Tibial artery (tissue), 4 donors: Measurements from ENCODE around the gene SLC24A3.

Experiments
- DNase-seq, 2 donors: peaks; one replicate each; pipeline ENCODE4 v3.0.0-alpha.2; 2019
- H3K27ac ChIP-seq, 2 donors: fragments of 200-600 bp; sonication (generic) in 1 of 2; 1 replicate in 1 of 2; 2 replicates in 1 of 2; pipeline ENCODE4 v1.5.1; 2018 to 2019; ENCODE audit warnings: mild to moderate bottlenecking in 1 of 2
- H3K27me3 ChIP-seq, 2 donors: fragments of 200-600 bp; sonication (generic) in 1 of 2; one replicate each; pipeline versions ENCODE4 v1.5.1 to v1.6.0; 2016 to 2019
- H3K36me3 ChIP-seq, 3 donors: fragments of 200-600 bp; sonication (generic) in 2 of 3; one replicate each; pipeline ENCODE4 v1.5.1; 2016 to 2019; ENCODE audit warnings: mild to moderate bottlenecking in 2 of 3
- H3K4me1 ChIP-seq, 4 donors: fragments of 200-600 bp; sonication (generic) in 2 of 4; 1 replicate in 3 of 4; 2 replicates in 1 of 4; pipeline ENCODE4 v1.5.1; 2016 to 2019
- H3K4me3 ChIP-seq, 2 donors: fragments of 200-600 bp; sonication (generic) in 1 of 2; 1 replicate in 1 of 2; 2 replicates in 1 of 2; pipeline ENCODE4 v1.5.1; 2018 to 2019; ENCODE audit warnings: mild to moderate bottlenecking in 2 of 2
- H3K9me3 ChIP-seq, 3 donors: fragments of 200-600 bp; sonication (generic) in 1 of 3; one replicate each; pipeline ENCODE4 v1.5.1; 2016 to 2019
- intact Hi-C: fragments of 100-400 bp; cut with DNase I; formaldehyde crosslinking; loops from one replicate; pipeline ENCODE4 v1.15.0; 2023; ENCODE audit warnings: low total_unique reads
- TF ChIP-seq, protein P1 (sequence below), 2 experiments: fragments of 200-600 bp in 1 of 2; fragments of 450-650 bp in 1 of 2; IDR thresholded peaks; one replicate each; pipeline ENCODE4 v1.5.1; 2017 to 2019; ENCODE audit warnings: antibody characterized with exemption in 2 of 2, mild to moderate bottlenecking in 1 of 2, moderate library complexity in 1 of 2

Gene SLC24A3

DNA sequence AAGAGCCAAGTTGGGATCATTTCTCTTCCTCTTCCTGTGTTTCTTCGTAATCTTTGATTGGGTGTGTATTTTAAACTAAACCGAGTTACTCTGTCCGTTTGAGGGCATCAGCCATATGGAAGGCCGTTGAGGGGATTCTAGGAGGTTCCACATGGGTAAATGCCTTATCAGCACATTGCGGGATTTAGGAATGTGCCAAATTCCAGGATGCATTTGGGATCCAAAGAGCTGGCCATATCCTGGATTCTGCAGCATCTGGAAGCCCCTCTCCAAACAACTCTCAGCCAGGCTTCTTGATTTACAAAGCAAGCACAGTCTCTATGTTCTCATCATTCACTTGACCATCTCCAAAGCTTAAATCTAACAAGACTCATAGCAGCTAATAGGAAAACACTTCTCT is 478.0 kb downstream of the SLC24A3 start:
- intact Hi-C loops, result loop anchor here (5.0 to 10.0 kb wide), 3 partner anchors 67 to 304 kb away; partner anchors contain the start of gene RIN2
- no peak for DNase-seq
- no peak overlapping the region for H3K27ac ChIP-seq

DNA sequence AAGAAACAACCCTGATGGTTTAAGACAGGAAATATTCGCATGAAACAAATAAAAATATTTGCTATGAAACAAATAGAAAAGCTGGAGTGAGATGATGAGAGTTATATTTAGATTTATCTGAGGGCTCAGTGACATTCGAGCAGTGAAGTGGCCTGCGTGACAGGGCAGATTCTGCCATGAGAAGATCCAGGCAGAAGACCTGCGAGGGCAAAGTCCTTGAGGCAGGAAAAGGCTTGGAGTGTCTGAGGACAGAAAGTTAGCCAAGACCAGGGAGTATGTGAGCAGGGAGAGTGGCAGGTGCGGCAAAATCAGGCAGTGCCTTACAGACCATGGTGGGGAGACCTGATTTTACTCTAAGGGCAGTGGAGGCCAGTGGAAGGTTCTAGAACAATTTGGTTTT is 478.7 kb downstream of the SLC24A3 start:
- no peak for DNase-seq
- H3K4me1 ChIP-seq, result peaks cover 0 to 15% (median 2%) of the 10 kb centered on the region in 4 donors
- H3K9me3 ChIP-seq, result no peaks in the 10 kb centered on the region
- H3K27me3 ChIP-seq, result no peaks in the 10 kb centered on the region
- intact Hi-C loops, result loop anchor here (5.0 to 10.0 kb wide), 3 partner anchors 66 to 304 kb away; partner anchors contain the start of gene RIN2
- no peak overlapping the region for H3K4me3 ChIP-seq
- TF ChIP-seq, protein P1, sequence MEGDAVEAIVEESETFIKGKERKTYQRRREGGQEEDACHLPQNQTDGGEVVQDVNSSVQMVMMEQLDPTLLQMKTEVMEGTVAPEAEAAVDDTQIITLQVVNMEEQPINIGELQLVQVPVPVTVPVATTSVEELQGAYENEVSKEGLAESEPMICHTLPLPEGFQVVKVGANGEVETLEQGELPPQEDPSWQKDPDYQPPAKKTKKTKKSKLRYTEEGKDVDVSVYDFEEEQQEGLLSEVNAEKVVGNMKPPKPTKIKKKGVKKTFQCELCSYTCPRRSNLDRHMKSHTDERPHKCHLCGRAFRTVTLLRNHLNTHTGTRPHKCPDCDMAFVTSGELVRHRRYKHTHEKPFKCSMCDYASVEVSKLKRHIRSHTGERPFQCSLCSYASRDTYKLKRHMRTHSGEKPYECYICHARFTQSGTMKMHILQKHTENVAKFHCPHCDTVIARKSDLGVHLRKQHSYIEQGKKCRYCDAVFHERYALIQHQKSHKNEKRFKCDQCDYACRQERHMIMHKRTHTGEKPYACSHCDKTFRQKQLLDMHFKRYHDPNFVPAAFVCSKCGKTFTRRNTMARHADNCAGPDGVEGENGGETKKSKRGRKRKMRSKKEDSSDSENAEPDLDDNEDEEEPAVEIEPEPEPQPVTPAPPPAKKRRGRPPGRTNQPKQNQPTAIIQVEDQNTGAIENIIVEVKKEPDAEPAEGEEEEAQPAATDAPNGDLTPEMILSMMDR (IDR thresholded peaks at IDR 0.05), result no peak
- no peak overlapping the region for H3K27ac ChIP-seq
- peaks cover 0 to 9% (median 0%) of the 10 kb centered on the region in 3 donors for H3K36me3 ChIP-seq

More for the DNA sequence above, 478.0 kb downstream of the SLC24A3 start:
- H3K4me1 ChIP-seq, result peaks cover 0 to 15% (median 2%) of the 10 kb centered on the region in 4 donors
- peaks cover 0 to 15% (median 0%) of the 10 kb centered on the region in 3 donors for H3K36me3 ChIP-seq
- TF ChIP-seq, protein P1 (IDR thresholded peaks at IDR 0.05), result no peak
- H3K9me3 ChIP-seq, result no peaks in the 10 kb centered on the region
- H3K4me3 ChIP-seq, result no peak overlapping the region
- H3K27me3 ChIP-seq, result no peaks in the 10 kb centered on the region

DNA sequence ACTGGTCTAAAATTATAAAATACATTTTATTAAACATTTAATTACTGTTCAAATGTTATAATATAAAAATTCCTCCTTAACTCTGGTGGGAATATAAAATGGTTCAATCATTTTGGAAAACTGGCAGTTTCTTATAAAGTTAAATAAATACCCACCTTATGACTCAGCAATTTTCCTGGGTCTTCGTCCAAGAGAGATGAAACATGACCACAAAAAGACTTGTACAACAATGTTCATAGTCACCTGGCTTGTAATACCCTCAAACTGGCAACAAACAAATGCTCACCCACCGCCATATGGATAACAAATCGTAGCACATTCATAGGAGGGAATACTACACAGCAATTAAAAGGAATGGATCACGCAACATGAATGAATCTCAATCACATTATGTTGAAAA is 479.7 kb downstream of the SLC24A3 start:
- H3K27ac ChIP-seq, result no peak overlapping the region
- H3K36me3 ChIP-seq, result peaks cover 0 to 5% (median 0%) of the 10 kb centered on the region in 3 donors
- intact Hi-C loops, result loop anchor here (5.0 to 10.0 kb wide), 3 partner anchors 65 to 303 kb away; partner anchors contain the start of gene RIN2
- DNase-seq, result no peak
- TF ChIP-seq, protein P1 (IDR thresholded peaks at IDR 0.05), result no peak
- H3K4me3 ChIP-seq, result no peak overlapping the region
- no peaks in the 10 kb centered on the region for H3K27me3 ChIP-seq
- H3K9me3 ChIP-seq, result no peaks in the 10 kb centered on the region
- peaks cover 0 to 15% (median 2%) of the 10 kb centered on the region in 4 donors for H3K4me1 ChIP-seq

DNA sequence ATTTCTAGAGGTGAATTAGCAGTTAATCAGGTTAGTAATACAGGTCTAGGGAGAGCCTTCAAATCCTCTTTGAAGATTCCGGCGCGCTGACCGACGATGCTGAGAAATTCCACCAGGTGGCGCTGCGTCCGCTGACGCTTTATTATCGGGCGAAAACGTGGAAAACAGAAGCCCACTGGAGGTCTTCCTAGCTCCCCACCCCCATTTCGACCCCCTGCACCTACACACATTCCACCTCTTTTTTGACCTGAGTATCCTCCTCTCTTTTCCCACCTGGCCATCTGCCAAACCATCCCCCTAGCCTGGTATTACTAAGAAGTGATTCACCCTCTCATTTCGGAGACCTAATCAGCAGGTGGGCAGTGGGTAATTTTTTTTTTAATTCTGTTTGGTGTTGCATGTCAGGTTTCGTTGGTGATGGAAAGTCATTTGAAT is 480.3 kb downstream of the SLC24A3 start:
- peaks cover 0 to 5% (median under 1%) of the 10 kb centered on the region in 3 donors for H3K36me3 ChIP-seq
- peak in 1 of 2 donors; percentile 32 for DNase-seq
- intact Hi-C loops, result loop anchor here (5.0 to 10.0 kb wide), 3 partner anchors 65 to 302 kb away; partner anchors contain the start of gene RIN2
- H3K9me3 ChIP-seq, result no peaks in the 10 kb centered on the region
- no peak overlapping the region for H3K27ac ChIP-seq
- H3K27me3 ChIP-seq, result no peaks in the 10 kb centered on the region
- H3K4me1 ChIP-seq, result peaks cover 0 to 15% (median 2%) of the 10 kb centered on the region in 4 donors
- TF ChIP-seq, protein P1 (IDR thresholded peaks at IDR 0.05), result peak; percentile 86 to 93
- H3K4me3 ChIP-seq, result no peak overlapping the region

DNA sequence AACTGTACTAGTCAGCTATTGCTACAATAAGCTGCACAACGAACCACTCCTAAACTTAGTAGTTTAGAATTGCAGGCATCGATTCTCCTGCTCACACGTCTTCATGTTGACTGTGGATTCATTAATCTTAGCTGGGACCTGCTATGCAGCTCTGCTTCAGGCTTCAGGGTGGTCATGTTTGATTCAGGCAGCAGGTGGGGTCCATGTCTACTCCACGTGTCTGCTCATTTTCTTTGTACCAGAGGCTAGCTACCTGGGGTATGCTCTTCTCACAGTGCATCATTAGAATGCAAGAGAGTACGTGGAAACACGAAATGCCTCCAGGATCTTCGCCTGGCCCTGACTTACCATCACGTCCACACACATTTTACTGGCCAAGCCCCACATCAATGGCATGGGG is 481.1 kb downstream of the SLC24A3 start:
- intact Hi-C loops, result loop anchor here (5.0 to 10.0 kb wide), 3 partner anchors 64 to 301 kb away; partner anchors contain the start of gene RIN2
- peaks cover 0 to 7% (median 0%) of the 10 kb centered on the region in 4 donors for H3K4me1 ChIP-seq
- no peaks in the 10 kb centered on the region for H3K9me3 ChIP-seq
- no peak for DNase-seq
- TF ChIP-seq, protein P1 (IDR thresholded peaks at IDR 0.05), result no peak
- H3K27me3 ChIP-seq, result no peaks in the 10 kb centered on the region
- H3K36me3 ChIP-seq, result peaks cover 0 to 7% (median 5%) of the 10 kb centered on the region in 3 donors
- H3K27ac ChIP-seq, result no peak overlapping the region
- H3K4me3 ChIP-seq, result no peak overlapping the region
